ENCODE measurements around the gene SMIM35. TPM values are rescaled to one million over a fixed set of nuclear protein-coding genes. Genes with fewer than 3 reads are reported as not detected.

Gene SMIM35
- total and polyA plus RNA-seq, 2 donors (not counting 3 experiments of a cell fraction or from before 2014, with no cell fraction given) = not detected

DNA sequence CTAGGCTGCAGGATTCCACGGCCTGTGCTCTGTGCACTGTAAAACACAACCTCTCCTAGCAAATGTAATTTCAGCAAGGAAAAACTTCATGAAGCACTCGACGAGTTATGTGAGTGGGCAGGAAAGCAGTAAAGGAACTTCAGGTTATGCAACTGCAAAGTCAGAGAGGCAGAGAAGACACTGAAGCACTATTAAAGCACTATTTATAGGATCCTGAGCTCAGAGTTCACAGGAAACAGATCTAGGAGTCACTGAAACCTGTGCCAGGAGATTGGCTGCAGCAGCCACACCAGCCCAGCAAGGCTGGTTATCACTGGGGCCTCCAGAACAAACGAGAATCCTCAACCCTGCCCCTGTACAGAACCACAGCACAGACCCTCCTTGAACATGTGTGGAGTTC, 2.5 kb downstream of the SMIM35 start:
- no peak for FAIRE-seq
- Histone ChIP-seq H3K27ac (ENCODE audit: insufficient read depth, low read depth, low read length) (no peak overlapping the region), H4K20me1 (replicated peaks; ENCODE audit: control insufficient read depth, extremely low read depth, insufficient read depth, low read length) (no peaks in the 10 kb centered on the region), H3K9me1 (replicated peaks; ENCODE audit: control insufficient read depth, extremely low read depth, insufficient read depth, low read length) (no peaks in the 10 kb centered on the region), H3K36me3 (ENCODE audit: control insufficient read depth in 2 of 2, extremely low read depth in 1 of 2, insufficient read depth in 2 of 2, low read length in 2 of 2) (no peaks in the 10 kb centered on the region), H3K79me2 (ENCODE audit: control insufficient read depth, insufficient read depth, low read length) (no peaks in the 10 kb centered on the region), H3K9me3 (replicated peaks; ENCODE audit: control insufficient read depth, insufficient read depth, low read length) (no peaks in the 10 kb centered on the region), H2AFZ (ENCODE audit: low read depth, low read length) (no peak overlapping the region), H3K4me1 (ENCODE audit: control insufficient read depth, extremely low read depth, insufficient read depth, low read length) (peaks cover 8% of the 10 kb centered on the region), H3K4me2 (ENCODE audit: insufficient read depth, low read length) (no peak overlapping the region), H3K9ac (replicated peaks; ENCODE audit: extremely low read depth, insufficient read depth, low read length) (no peak overlapping the region), H3K4me3 (replicated peaks in 1 of 3; ENCODE audit: insufficient read depth in 1 of 3, low read depth in 1 of 3, low read length in 3 of 3) (no peak overlapping the region), H3K27me3 (ENCODE audit: control insufficient read depth in 2 of 2, insufficient read depth in 2 of 2, low read length in 2 of 2) (peaks cover 3% of the 10 kb centered on the region in 2 experiments)
- ChIA-PET POLR2A (no interaction called here), CTCF (interaction anchor here (1.0 to 1.8 kb wide), 3 partner anchors 12 to 265 kb away, joined by 3 to 4 read pairs (median 3); no protein-coding TSS in a partner anchor)
- no peak for TF ChIP-seq FOS (IDR thresholded peaks at IDR 0.05; ENCODE audit: borderline replicate concordance, insufficient read depth, low read length)
- TF ChIP-seq POLR2AphosphoS5 (IDR thresholded peaks at IDR 0.05; ENCODE audit: insufficient read depth, low read depth, low read length) = no peak
- no peak for TF ChIP-seq MYC (IDR thresholded peaks at IDR 0.05; ENCODE audit: low read depth, low read length)
- TF ChIP-seq, protein P1, sequence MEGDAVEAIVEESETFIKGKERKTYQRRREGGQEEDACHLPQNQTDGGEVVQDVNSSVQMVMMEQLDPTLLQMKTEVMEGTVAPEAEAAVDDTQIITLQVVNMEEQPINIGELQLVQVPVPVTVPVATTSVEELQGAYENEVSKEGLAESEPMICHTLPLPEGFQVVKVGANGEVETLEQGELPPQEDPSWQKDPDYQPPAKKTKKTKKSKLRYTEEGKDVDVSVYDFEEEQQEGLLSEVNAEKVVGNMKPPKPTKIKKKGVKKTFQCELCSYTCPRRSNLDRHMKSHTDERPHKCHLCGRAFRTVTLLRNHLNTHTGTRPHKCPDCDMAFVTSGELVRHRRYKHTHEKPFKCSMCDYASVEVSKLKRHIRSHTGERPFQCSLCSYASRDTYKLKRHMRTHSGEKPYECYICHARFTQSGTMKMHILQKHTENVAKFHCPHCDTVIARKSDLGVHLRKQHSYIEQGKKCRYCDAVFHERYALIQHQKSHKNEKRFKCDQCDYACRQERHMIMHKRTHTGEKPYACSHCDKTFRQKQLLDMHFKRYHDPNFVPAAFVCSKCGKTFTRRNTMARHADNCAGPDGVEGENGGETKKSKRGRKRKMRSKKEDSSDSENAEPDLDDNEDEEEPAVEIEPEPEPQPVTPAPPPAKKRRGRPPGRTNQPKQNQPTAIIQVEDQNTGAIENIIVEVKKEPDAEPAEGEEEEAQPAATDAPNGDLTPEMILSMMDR (IDR thresholded peaks at IDR 0.05; ENCODE audit: extremely low read depth in 1 of 2, insufficient read depth in 1 of 2, low read depth in 1 of 2, low read length in 2 of 2) = no peak
- TF ChIP-seq GATA2 (IDR thresholded peaks at IDR 0.05; ENCODE audit: insufficient read depth, insufficient read length, low read depth, low read length) = no peak
- TF ChIP-seq JUN (IDR thresholded peaks at IDR 0.05; ENCODE audit: borderline replicate concordance, insufficient read depth, insufficient read length, low read depth) = no peak
- TF ChIP-seq, protein P2, sequence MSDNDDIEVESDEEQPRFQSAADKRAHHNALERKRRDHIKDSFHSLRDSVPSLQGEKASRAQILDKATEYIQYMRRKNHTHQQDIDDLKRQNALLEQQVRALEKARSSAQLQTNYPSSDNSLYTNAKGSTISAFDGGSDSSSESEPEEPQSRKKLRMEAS (IDR thresholded peaks at IDR 0.05; ENCODE audit: insufficient read depth, insufficient read length) = no peak
- no peak for TF ChIP-seq EZH2 (IDR thresholded peaks at IDR 0.05; ENCODE audit: borderline replicate concordance, low read depth, low read length, severe bottlenecking)
- no peak for TF ChIP-seq POLR2A (IDR thresholded peaks at IDR 0.05; ENCODE audit: low read depth, low read length)
- no peak for DNase-seq (ENCODE audit: low read depth, low spot score)
- intact Hi-C loops (cut with micrococcal nuclease) (no loop called here), dilution Hi-C loops (cut with MboI; ENCODE audit: extremely low pct_ligation_motif_present, low sequenced_read_pairs) (no loop called here)
- BruUV-seq (replicated peaks) = no TSS peak

Measured in endothelial cell of umbilical vein (primary cell).